DMS53 treated with DMSO at 0.1 percent for 48 hours (cell line): ENCODE results near the gene PER1.

Experiments used
- DNase-seq: peaks from one replicate; lab custom pipeline; 2025; ENCODE audit not compliant: unreplicated experiment; lab: John Stamatoyannopoulos, UW

PER1 gene

GRCh38 chr17:8140065-8141029, 11.9 kb downstream of the PER1 start:
- DNase-seq: no peak

GRCh38 chr17:8138672-8139371, 13.4 kb downstream of the PER1 start:
- DNase-seq: peak; percentile 96

GRCh38 chr17:8138374-8138671, 13.9 kb downstream of the PER1 start:
- no peak for DNase-seq

- no peak for DNase-seq
Measured at GRCh38 chr17:8137645-8138373, 14.4 kb downstream of the PER1 start.

- DNase-seq: no peak
Measured at GRCh38 chr17:8133941-8134340, 18.3 kb downstream of the PER1 start.

GRCh38 chr17:8133399-8133798, 18.8 kb downstream of the PER1 start:
- DNase-seq: no peak

GRCh38 chr17:8131844-8132441, 20.3 kb downstream of the PER1 start:
- peak; percentile 85 for DNase-seq

- no peak for DNase-seq
Measured at GRCh38 chr17:8128125-8128784, 23.9 kb downstream of the PER1 start.

- DNase-seq: peak; percentile 87
Measured at GRCh38 chr17:8126491-8127066, 25.6 kb downstream of the PER1 start.

GRCh38 chr17:8125947-8126490, 26.2 kb downstream of the PER1 start:
- peak; percentile 68 for DNase-seq

- DNase-seq: peak; percentile 70
Measured at GRCh38 chr17:8125154-8125946, 26.9 kb downstream of the PER1 start.

- DNase-seq: peak; percentile 65
Measured at GRCh38 chr17:8124350-8125153, 27.7 kb downstream of the PER1 start.

- peak; percentile 65 for DNase-seq
Measured at GRCh38 chr17:8123695-8124349, 28.4 kb downstream of the PER1 start, which contains the start of gene HES7. TSS of gene HES7 (minus strand) at chr17:8124106. CDS start at chr17:8124084, 22 bp downstream.

- DNase-seq: peak; percentile 62
Measured at GRCh38 chr17:8122924-8123694, 29.1 kb downstream of the PER1 start.

- DNase-seq: peak; percentile 61
Measured at GRCh38 chr17:8122422-8122923, 29.7 kb downstream of the PER1 start.

- peak; percentile 69 for DNase-seq
Measured at GRCh38 chr17:8121681-8122421, 30.4 kb downstream of the PER1 start.
